ENCODE measurements around the gene UBA52. TPM values are rescaled to one million over a fixed set of nuclear protein-coding genes. Genes with fewer than 3 reads are reported as not detected.

Gene UBA52
- total RNA-seq, 4 donors from 2014 or later: 512 to 719 (median 537) TPM

DNA sequence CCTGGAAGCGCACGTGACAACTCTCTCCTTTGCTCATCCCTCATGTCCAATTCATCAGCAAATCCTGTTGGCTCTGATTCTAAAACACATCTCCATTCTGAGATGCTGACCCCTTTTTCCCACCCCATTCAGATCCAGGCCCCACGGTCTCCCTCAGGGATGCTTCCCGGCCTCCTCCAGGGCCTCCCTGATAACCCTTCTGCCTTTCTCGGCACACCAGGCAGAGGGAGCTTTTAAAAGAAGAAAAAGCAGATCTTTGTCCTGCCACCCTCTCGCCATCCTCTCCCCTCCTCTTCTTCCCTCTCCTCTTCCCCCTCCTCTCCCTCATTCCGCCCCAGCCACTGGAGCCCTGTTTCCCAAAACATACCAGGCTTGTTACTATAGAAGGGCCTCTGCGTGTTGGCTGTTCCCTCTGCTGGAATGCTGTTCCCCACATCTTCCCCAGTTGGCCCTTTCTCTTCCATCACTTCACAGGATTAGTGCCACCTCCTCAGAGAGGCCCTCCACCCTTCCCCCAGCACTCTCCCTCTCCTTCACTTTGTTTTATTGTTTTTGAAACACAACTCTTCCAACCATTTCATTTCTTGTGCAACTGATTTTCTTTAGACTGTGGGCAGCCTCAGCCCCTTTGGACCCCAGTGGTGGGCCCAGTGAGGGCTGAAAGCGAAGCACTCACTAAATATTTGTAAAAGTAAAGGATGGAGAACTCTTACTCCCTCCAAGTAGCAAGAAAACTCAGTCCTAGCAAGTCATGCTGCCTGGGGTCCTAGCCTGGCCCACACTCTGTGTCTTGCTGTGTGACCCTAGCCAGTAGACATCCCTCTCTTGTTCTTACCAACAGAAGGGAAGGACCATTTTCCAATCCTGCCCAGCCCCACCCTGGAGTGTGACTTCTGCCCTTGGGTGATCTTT, 37.4 kb downstream of the UBA52 start:
- no peak overlapping the region for H3K4me3 ChIP-seq
- peaks cover 89 to 90% (median 90%) of the 10 kb centered on the region in 3 donors for H3K27me3 ChIP-seq
- no peaks in the 10 kb centered on the region for H3K9me3 ChIP-seq
- peaks cover 5 to 32% of the 10 kb centered on the region in 2 donors for H3K4me1 ChIP-seq
- ATAC-seq: no peak
- H3K36me3 ChIP-seq: no peaks in the 10 kb centered on the region
- in situ Hi-C loops (cut with MboI; ENCODE audit: low sequenced_read_pairs in 4 of 4): no loop called here
- no peak for TF ChIP-seq POLR2A (IDR thresholded peaks at IDR 0.05)
- TF ChIP-seq, protein P1, sequence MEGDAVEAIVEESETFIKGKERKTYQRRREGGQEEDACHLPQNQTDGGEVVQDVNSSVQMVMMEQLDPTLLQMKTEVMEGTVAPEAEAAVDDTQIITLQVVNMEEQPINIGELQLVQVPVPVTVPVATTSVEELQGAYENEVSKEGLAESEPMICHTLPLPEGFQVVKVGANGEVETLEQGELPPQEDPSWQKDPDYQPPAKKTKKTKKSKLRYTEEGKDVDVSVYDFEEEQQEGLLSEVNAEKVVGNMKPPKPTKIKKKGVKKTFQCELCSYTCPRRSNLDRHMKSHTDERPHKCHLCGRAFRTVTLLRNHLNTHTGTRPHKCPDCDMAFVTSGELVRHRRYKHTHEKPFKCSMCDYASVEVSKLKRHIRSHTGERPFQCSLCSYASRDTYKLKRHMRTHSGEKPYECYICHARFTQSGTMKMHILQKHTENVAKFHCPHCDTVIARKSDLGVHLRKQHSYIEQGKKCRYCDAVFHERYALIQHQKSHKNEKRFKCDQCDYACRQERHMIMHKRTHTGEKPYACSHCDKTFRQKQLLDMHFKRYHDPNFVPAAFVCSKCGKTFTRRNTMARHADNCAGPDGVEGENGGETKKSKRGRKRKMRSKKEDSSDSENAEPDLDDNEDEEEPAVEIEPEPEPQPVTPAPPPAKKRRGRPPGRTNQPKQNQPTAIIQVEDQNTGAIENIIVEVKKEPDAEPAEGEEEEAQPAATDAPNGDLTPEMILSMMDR (IDR thresholded peaks at IDR 0.05 in 4 of 5, conservative IDR thresholded peaks at IDR 0.05 in 1 of 5): no peak
- no peak overlapping the region for H3K27ac ChIP-seq
- DNase-seq: no peak
- intact Hi-C loops (cut with DNase I; ENCODE audit: low total_unique reads): no loop called here

DNA sequence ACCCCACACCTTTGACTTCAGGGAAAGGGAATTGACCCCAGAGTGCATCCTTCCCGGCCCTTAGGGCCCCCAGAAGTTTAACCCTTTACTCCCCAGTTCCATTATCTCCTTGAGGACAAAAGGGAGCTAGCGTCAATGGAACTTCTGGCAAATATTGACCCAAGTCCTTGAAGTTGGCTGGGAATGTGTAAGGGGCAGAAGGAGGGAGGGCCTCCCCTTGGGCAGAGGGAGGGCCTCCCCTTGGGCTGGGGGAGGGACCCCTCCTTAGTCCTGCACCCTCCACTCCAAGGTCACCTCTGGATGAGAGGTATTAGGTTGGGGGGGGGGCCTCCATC, 38.0 kb downstream of the UBA52 start:
- ATAC-seq (no peak), DNase-seq (no peak)
- in situ Hi-C loops (cut with MboI; ENCODE audit: low sequenced_read_pairs in 4 of 4) (no loop called here), intact Hi-C loops (cut with DNase I; ENCODE audit: low total_unique reads) (no loop called here)
- H3K27me3 ChIP-seq: peaks cover 87 to 93% (median 89%) of the 10 kb centered on the region in 3 donors
- no peak overlapping the region for H3K27ac ChIP-seq
- no peak overlapping the region for H3K4me3 ChIP-seq
- H3K9me3 ChIP-seq: no peaks in the 10 kb centered on the region
- TF ChIP-seq, protein P1 (IDR thresholded peaks at IDR 0.05 in 4 of 5, conservative IDR thresholded peaks at IDR 0.05 in 1 of 5): no peak
- TF ChIP-seq POLR2A (IDR thresholded peaks at IDR 0.05): no peak
- H3K36me3 ChIP-seq: no peaks in the 10 kb centered on the region
- peaks cover 5 to 30% of the 10 kb centered on the region in 2 donors for H3K4me1 ChIP-seq

DNA sequence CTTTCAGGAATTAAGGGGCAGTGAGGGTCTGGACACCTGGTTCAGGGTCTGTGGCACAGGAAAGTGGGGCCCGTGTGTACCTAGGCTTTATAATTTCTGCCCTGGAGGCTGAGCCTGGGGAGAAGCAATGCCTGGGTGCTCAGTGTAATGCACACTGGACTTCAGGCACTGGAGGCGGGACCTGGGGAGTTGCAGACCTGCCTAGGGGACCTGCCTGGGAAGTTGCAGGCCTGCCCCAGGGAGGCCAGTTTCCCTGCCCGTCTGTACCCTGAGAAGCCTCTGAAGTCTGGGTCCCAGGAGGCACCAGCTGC, 38.5 kb downstream of the UBA52 start:
- Histone ChIP-seq H3K36me3 (no peaks in the 10 kb centered on the region), H3K4me3 (no peak overlapping the region), H3K27ac (no peak overlapping the region), H3K27me3 (peaks cover 84 to 89% (median 86%) of the 10 kb centered on the region in 3 donors), H3K9me3 (no peaks in the 10 kb centered on the region), H3K4me1 (peaks cover 5 to 30% of the 10 kb centered on the region in 2 donors)
- TF ChIP-seq POLR2A (IDR thresholded peaks at IDR 0.05): no peak
- TF ChIP-seq, protein P1 (IDR thresholded peaks at IDR 0.05 in 4 of 5, conservative IDR thresholded peaks at IDR 0.05 in 1 of 5): no peak
- in situ Hi-C loops (cut with MboI; ENCODE audit: low sequenced_read_pairs in 4 of 4): no loop called here
- DNase-seq (no peak), ATAC-seq (no peak)
- intact Hi-C loops (cut with DNase I; ENCODE audit: low total_unique reads): no loop called here

GRCh38 chr19:18610556-18611326, 39.1 kb downstream of the UBA52 start:
- in situ Hi-C loops (cut with MboI; ENCODE audit: low sequenced_read_pairs in 4 of 4) (no loop called here), intact Hi-C loops (cut with DNase I; ENCODE audit: low total_unique reads) (no loop called here)
- H3K9me3 ChIP-seq: no peaks in the 10 kb centered on the region
- DNase-seq (no peak), ATAC-seq (no peak)
- peaks cover 5 to 30% of the 10 kb centered on the region in 2 donors for H3K4me1 ChIP-seq
- peaks cover 79 to 84% (median 81%) of the 10 kb centered on the region in 3 donors for H3K27me3 ChIP-seq
- H3K36me3 ChIP-seq: no peaks in the 10 kb centered on the region
- H3K27ac ChIP-seq: no peak overlapping the region
- TF ChIP-seq, protein P1 (IDR thresholded peaks at IDR 0.05 in 4 of 5, conservative IDR thresholded peaks at IDR 0.05 in 1 of 5): no peak
- TF ChIP-seq POLR2A (IDR thresholded peaks at IDR 0.05): no peak
- no peak overlapping the region for H3K4me3 ChIP-seq

All from gastrocnemius medialis (tissue), 4 donors.